HCT116 (cell line): ENCODE data around the gene PYDC1. TPM values are rescaled to one million over a fixed set of nuclear protein-coding genes. Genes with fewer than 3 reads are reported as not detected.

ENCODE experiments used
- ATAC-seq: fragments of 200-7000 bp; cut with Tn5 transposase; 2 replicates; pipeline ENCODE4 v1.9.1; 2020; ENCODE audit warnings: mild to moderate bottlenecking, moderate library complexity
- BruUV-seq: library from RNA; stranded (reverse); fragments of 400-500 nt; replicated peaks from 2 replicates; lab custom pipeline; 2021; lab: Mats Ljungman, UMichigan
- CTCF ChIA-PET: fragments of 300-600 bp; sonication (Branson Sonifier 250); formaldehyde crosslinking; loops from one replicate; lab custom pipeline; 2021; ENCODE audit warnings: antibody characterized with exemption; lab: Charles Lee
- POLR2A ChIA-PET: fragments of 300-600, 350-600 bp; sonication (Branson Sonifier 250); formaldehyde crosslinking; loops from one replicate; lab custom pipeline; 2021; ENCODE audit warnings: antibody characterized with exemption; lab: Charles Lee
- RAD21 ChIA-PET, 2 experiments: fragments of 300-600 bp; sonication (Branson Sonifier 250); formaldehyde crosslinking; loops; one replicate each; lab custom pipeline; 2023; ENCODE audit warnings: low total read pairs in 2 of 2; ENCODE audit not compliant: uncharacterized antibody in 2 of 2, unreplicated experiment in 2 of 2, low non-redundant PET in 1 of 2; lab: Charles Lee
- DNase-seq: peaks from one replicate; pipeline ENCODE4 v3.0.0-alpha.2; 2010; ENCODE audit warnings: low read depth, low spot score
- H2AFZ ChIP-seq: fragments of 200-600 bp; shearing (Covaris generic), sonication (generic); 2 replicates; pipeline ENCODE4 v1.6.1; 2017; ENCODE audit warnings: low read depth, mixed run types, mixed read lengths, antibody characterized with exemption, low read length; ENCODE audit not compliant: poor library complexity, severe bottlenecking
- H3K27ac ChIP-seq: 2 replicates; pipeline ENCODE4 v1.5.1; 2012; ENCODE audit warnings: low read depth, low read length
- H3K27me3 ChIP-seq: fragments of 200-600 bp; sonication (generic); 2 replicates; pipeline ENCODE4 v1.6.1; 2016; ENCODE audit warnings: mixed run types, low read length, mixed read lengths; ENCODE audit not compliant: insufficient read depth
- H3K36me3 ChIP-seq, 2 experiments: fragments of 200-500 bp in 1 of 2; fragments of 200-600 bp in 1 of 2; sonication (Bioruptor generic) in 1 of 2; sonication (generic) in 1 of 2; 2 replicates each; pipeline versions ENCODE4 v1.5.1 to v1.6.1; 2014 to 2016; ENCODE audit warnings: low read length in 2 of 2, inconsistent platforms in 1 of 2, mixed read lengths in 1 of 2, mixed run types in 1 of 2; ENCODE audit not compliant: insufficient read depth in 2 of 2, control insufficient read depth in 1 of 2
- H3K4me1 ChIP-seq, 2 experiments: fragments of 200-600 bp in 1 of 2; sonication (generic) in 1 of 2; 2 replicates each; pipeline versions ENCODE4 v1.5.1 to v1.6.1; 2012 to 2017; ENCODE audit warnings: low read length in 2 of 2, inconsistent platforms in 1 of 2, mild to moderate bottlenecking in 1 of 2, mixed read lengths in 1 of 2, mixed run types in 1 of 2, moderate library complexity in 1 of 2; ENCODE audit not compliant: insufficient read depth in 2 of 2, control insufficient read depth in 1 of 2
- H3K4me2 ChIP-seq: fragments of 200-600 bp; sonication (generic); 2 replicates; pipeline ENCODE4 v1.6.1; 2017; ENCODE audit warnings: mixed run types, low read length, mixed read lengths
- H3K4me3 ChIP-seq, 2 experiments: fragments of 200-600 bp in 1 of 2; sonication (generic) in 1 of 2; replicated peaks in 1 of 2; 2 replicates each; pipeline ENCODE4 v1.5.1; 2011 to 2016; ENCODE audit warnings: low read length in 2 of 2, control low read depth in 1 of 2, low read depth in 1 of 2, mild to moderate bottlenecking in 1 of 2, mixed read lengths in 1 of 2, mixed run types in 1 of 2
- H3K79me2 ChIP-seq: fragments of 200-600 bp; sonication (generic); 2 replicates; pipeline ENCODE4 v1.6.1; 2017; ENCODE audit warnings: mild to moderate bottlenecking, mixed run types, low read length, moderate library complexity, mixed read lengths; ENCODE audit not compliant: insufficient read depth
- H3K9ac ChIP-seq: fragments of 200-600 bp; sonication (generic); 2 replicates; pipeline ENCODE4 v1.6.1; 2016; ENCODE audit warnings: low read length, mixed read lengths
- H3K9me2 ChIP-seq: fragments of 200-600 bp; sonication (generic), shearing (Covaris generic); 2 replicates; pipeline ENCODE4 v1.6.1; 2017; ENCODE audit warnings: mixed run types, mild to moderate bottlenecking, moderate library complexity; ENCODE audit not compliant: insufficient read depth
- H3K9me3 ChIP-seq, 2 experiments: fragments of 200-500 bp in 1 of 2; fragments of 200-600 bp in 1 of 2; sonication (Bioruptor generic) in 1 of 2; sonication (generic) in 1 of 2; 2 replicates each; pipeline ENCODE4 v1.6.1; 2014 to 2017; ENCODE audit warnings: low read length in 2 of 2, mixed read lengths in 2 of 2, inconsistent platforms in 1 of 2, low read depth in 1 of 2, mild to moderate bottlenecking in 1 of 2, mixed run types in 1 of 2, moderate library complexity in 1 of 2; ENCODE audit not compliant: control insufficient read depth in 1 of 2, insufficient read depth in 1 of 2
- H4K20me1 ChIP-seq: fragments of 200-600 bp; sonication (generic), shearing (Covaris generic); 2 replicates; pipeline ENCODE4 v1.6.1; 2017; ENCODE audit warnings: mixed run types, mild to moderate bottlenecking, moderate library complexity; ENCODE audit not compliant: insufficient read depth
- CBX3 ChIP-seq: IDR thresholded peaks from 2 replicates; pipeline ENCODE4 v1.6.1; 2012; ENCODE audit warnings: low read depth
- CEBPB ChIP-seq: IDR thresholded peaks from 2 replicates; pipeline ENCODE4 v1.6.1; 2012; ENCODE audit warnings: low read depth
- CTCF ChIP-seq, 3 experiments: fragments of 200-600 bp in 1 of 3; sonication (generic) in 1 of 3; IDR thresholded peaks in 2 of 3; conservative IDR thresholded peaks in 1 of 3; 2 replicates each; pipeline ENCODE4 v1.5.1; 2012 to 2017; ENCODE audit warnings: low read depth in 2 of 3, low read length in 2 of 3, antibody characterized with exemption in 1 of 3, borderline replicate concordance in 1 of 3, control low read depth in 1 of 3, mild to moderate bottlenecking in 1 of 3, mixed read lengths in 1 of 3, mixed run types in 1 of 3, moderate library complexity in 1 of 3; ENCODE audit not compliant: insufficient read depth in 1 of 3
- ELF1 ChIP-seq: IDR thresholded peaks from 2 replicates; pipeline ENCODE4 v1.6.1; 2012; ENCODE audit warnings: low read depth, borderline replicate concordance
- EZH2 ChIP-seq: fragments of 200-600 bp; sonication (generic); IDR thresholded peaks from 2 replicates; pipeline ENCODE4 v1.6.1; 2017; ENCODE audit warnings: antibody characterized with exemption, mixed run types
- POLR2AphosphoS5 ChIP-seq: IDR thresholded peaks from 2 replicates; pipeline ENCODE4 v1.6.1; 2011; ENCODE audit warnings: mild to moderate bottlenecking, low read depth, low read length, moderate library complexity
- RAD21 ChIP-seq: IDR thresholded peaks from 2 replicates; pipeline ENCODE4 v1.6.1; 2012; ENCODE audit warnings: low read depth, mild to moderate bottlenecking
- SIN3A ChIP-seq: IDR thresholded peaks from 2 replicates; pipeline ENCODE4 v1.6.1; 2012; ENCODE audit warnings: low read depth
- SRF ChIP-seq: IDR thresholded peaks from 2 replicates; pipeline ENCODE4 v1.6.1; 2012; ENCODE audit warnings: low read depth
- ZBTB33 ChIP-seq: IDR thresholded peaks from 2 replicates; pipeline ENCODE4 v1.6.1; 2011; ENCODE audit warnings: mild to moderate bottlenecking, low read length, moderate library complexity; ENCODE audit not compliant: insufficient replicate concordance; ENCODE audit errors: extremely low read depth
- ZNF274 ChIP-seq: fragments of 200-500 bp; sonication (Bioruptor generic); IDR thresholded peaks from 2 replicates; pipeline ENCODE4 v1.6.1; 2014; ENCODE audit warnings: mild to moderate bottlenecking, low read depth, low read length, inconsistent platforms
- intact Hi-C: fragments of 100-400 bp; cut with micrococcal nuclease; formaldehyde crosslinking; loops from 2 replicates; pipeline ENCODE4 v1.10.0; 2022
- total RNA-seq: library from RNA; stranded (reverse); gene quantifications from one replicate; pipeline ENCODE4 v1.2.1, GENCODE V29; 2021; ENCODE audit not compliant: unreplicated experiment

PYDC1 gene
- total RNA-seq, 1 experiment from 2014 or later: not detected

- ChIA-PET RAD21 (no interaction called here), CTCF (no interaction called here), POLR2A (no interaction called here)
- TF ChIP-seq CBX3 (no peak), SRF (no peak), ELF1 (no peak), RAD21 (no peak)
- H3K79me2 ChIP-seq: no peaks in the 10 kb centered on the region
- ATAC-seq (no peak), DNase-seq (no peak)
- H3K9me2 ChIP-seq: no peaks in the 10 kb centered on the region
- no peak overlapping the region for H3K9ac ChIP-seq
- intact Hi-C loops: no loop called here
- no peak overlapping the region; the same call in 1 of the 2 replicates for H3K27ac ChIP-seq
- no peaks in the 10 kb centered on the region for H3K4me1 ChIP-seq
- H2AFZ ChIP-seq: no peak overlapping the region
- no peaks in the 10 kb centered on the region; a peak in 1 of 4 replicates for H3K36me3 ChIP-seq
- no TSS peak for BruUV-seq
- no peaks in the 10 kb centered on the region for H3K9me3 ChIP-seq
- H3K27me3 ChIP-seq: no peaks in the 10 kb centered on the region
- no peak overlapping the region for H3K4me2 ChIP-seq
- H3K4me3 ChIP-seq: no peak overlapping the region
- no peaks in the 10 kb centered on the region for H4K20me1 ChIP-seq
Observed at GRCh38 chr16:31224092-31224955, 7.4 kb upstream of the PYDC1 start.

- intact Hi-C loops: no loop called here
- H3K9ac ChIP-seq: no peak overlapping the region
- peaks cover 5% of the 10 kb centered on the region; the same call in 1 of the 2 replicates for H3K79me2 ChIP-seq
- no peaks in the 10 kb centered on the region for H3K27me3 ChIP-seq
- H3K9me3 ChIP-seq: no peaks in the 10 kb centered on the region
- no peak for ATAC-seq
- ChIA-PET RAD21 (no interaction called here), POLR2A (no interaction called here), CTCF (interaction anchor here (1.2 kb wide), 1 partner anchor 160 kb away, joined by 3 read pairs; no protein-coding TSS in a partner anchor)
- no peak overlapping the region for H3K4me3 ChIP-seq
- no peaks in the 10 kb centered on the region for H4K20me1 ChIP-seq
- DNase-seq: no peak
- BruUV-seq: no TSS peak
- no peak overlapping the region for H2AFZ ChIP-seq
- H3K27ac ChIP-seq: no peak overlapping the region
- H3K4me2 ChIP-seq: no peak overlapping the region
- no peaks in the 10 kb centered on the region for H3K9me2 ChIP-seq
- H3K36me3 ChIP-seq: no peaks in the 10 kb centered on the region; a peak in 1 of 4 replicates
- no peaks in the 10 kb centered on the region for H3K4me1 ChIP-seq
- no peak for TF ChIP-seq SIN3A
- TF ChIP-seq POLR2AphosphoS5: no peak
- TF ChIP-seq ZBTB33: no peak
- no peak for TF ChIP-seq EZH2
- no peak for TF ChIP-seq CTCF (IDR thresholded peaks at IDR 0.05 in 2 of 3, conservative IDR thresholded peaks at IDR 0.05 in 1 of 3; ENCODE audit: borderline replicate concordance in 1 of 3, insufficient read depth in 1 of 3, low read depth in 2 of 3, low read length in 2 of 3)
- TF ChIP-seq ZNF274: no peak
- no peak for TF ChIP-seq CEBPB
- no peak for TF ChIP-seq CBX3
- TF ChIP-seq ELF1: no peak
Observed at GRCh38 chr16:31223044-31223443, 6.1 kb upstream of the PYDC1 start.
